GM21528 (cell line): ENCODE data around the gene LAMTOR3.
"Not testable (repeated sequence)": the region's sequence is repeated elsewhere in the genome, so short reads cannot be mapped to it uniquely, and the experiment has no call there.

ENCODE experiments used
- ATAC-seq: cut with Tn5 transposase; IDR thresholded peaks from one replicate; pipeline ENCODE4 v1.9.1; 2021; ENCODE audit warnings: mild to moderate bottlenecking, moderate library complexity; ENCODE audit not compliant: unreplicated experiment, low FRiP score

LAMTOR3 gene

DNA sequence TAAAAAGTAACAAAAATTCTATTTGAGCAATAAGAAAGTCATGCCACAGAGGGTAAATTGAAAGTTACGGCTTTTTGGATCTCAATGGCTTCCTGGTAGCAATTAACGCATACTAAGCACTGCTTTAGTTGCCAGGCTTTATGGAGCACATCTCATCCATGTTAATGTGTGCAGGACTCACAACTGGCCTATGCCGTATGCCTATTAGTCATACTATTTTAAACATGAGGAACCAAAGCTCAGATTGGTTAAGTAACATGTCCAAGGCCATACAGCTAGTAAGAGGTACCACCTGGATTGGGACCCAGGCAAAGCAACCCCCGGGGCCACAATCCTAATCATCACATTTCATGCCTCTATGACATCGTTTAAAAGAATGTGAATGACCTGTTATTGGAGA, 60.5 kb downstream of the LAMTOR3 start:
- no peak for ATAC-seq

DNA sequence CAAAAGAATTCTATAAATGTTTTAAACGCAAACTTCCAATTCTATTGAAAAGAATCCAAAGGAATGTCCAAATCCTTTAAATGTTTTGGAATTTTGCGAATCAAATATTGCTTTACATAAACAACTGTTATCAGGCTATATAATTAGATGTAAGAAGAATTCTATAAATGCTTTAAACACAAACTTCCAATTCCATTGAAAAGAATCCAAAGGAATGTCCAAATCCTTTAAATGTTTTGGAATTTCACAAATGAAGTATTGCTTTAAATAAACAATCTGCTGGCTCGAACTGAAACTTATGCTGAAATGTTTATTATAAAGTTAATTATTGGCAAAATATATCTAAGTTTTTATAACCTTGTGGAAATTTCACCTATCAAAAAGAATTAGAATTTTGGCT, 61.5 kb downstream of the LAMTOR3 start:
- no peak for ATAC-seq

DNA sequence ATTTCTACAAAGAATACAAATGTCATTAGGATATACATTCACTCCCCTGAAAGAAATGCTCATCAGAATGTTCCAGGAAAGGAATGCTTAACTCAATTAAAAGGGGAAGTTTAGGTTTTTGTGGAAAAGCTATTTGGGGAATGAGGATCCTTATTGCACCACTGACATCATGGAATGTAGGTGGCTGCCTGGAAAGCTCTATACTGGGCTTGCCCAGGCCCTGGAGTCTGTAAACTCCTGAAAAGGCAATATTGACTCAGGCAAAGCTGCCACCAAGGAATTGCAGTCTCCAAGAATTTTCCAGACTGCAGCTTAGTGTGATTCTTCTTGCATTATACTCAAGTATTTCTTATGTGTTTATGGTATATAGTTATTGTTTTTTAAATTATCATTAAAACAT, 61.9 kb downstream of the LAMTOR3 start:
- ATAC-seq: no peak

DNA sequence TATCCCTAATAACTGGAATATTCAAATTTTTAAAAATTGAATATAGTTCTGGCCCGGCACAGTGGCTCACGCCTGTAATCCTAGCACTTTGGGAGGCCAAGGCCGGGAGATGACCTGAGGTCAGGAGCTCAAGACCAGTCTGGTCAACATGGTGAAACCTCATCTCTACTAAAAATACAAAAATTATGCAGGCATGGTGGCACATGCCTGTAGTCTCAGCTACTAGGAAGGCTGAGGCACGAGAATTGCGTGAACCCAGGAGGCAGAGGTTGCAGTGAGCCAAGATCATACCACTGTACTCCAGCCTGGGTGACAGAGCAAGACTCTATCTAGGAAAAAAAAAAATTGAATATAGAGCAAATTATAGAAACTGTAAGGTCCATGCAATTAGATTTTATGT, 64.2 kb downstream of the LAMTOR3 start:
- not testable (repeated sequence) for ATAC-seq

DNA sequence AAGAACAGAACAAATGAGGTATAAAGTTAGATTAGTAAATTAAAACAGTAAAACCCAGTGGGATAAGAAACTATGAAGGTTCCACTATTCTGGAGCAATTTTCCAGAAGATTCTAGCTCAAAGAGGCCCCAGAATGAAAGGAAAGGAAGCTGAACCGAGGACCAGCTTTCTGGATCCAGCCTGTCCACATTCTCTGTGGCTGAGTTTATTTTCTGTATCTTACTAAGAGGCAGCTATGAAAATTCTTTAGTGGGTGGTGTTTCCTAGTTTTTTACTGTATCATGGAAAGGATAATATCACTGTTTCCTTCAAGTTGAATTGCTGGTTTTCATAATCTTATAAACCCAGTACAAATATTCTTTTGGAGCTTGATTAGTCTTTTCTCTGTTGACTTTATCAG, 65.8 kb downstream of the LAMTOR3 start:
- no peak for ATAC-seq
